ENCODE data around the gene SERINC1. TPM values are rescaled to one million over a fixed set of nuclear protein-coding genes. Genes with fewer than 3 reads are reported as not detected.

SERINC1 gene
- 45.7 and 48.7 TPM in 2 replicates for total RNA-seq (2014; rRNA removed; shearing (Covaris generic))

DNA sequence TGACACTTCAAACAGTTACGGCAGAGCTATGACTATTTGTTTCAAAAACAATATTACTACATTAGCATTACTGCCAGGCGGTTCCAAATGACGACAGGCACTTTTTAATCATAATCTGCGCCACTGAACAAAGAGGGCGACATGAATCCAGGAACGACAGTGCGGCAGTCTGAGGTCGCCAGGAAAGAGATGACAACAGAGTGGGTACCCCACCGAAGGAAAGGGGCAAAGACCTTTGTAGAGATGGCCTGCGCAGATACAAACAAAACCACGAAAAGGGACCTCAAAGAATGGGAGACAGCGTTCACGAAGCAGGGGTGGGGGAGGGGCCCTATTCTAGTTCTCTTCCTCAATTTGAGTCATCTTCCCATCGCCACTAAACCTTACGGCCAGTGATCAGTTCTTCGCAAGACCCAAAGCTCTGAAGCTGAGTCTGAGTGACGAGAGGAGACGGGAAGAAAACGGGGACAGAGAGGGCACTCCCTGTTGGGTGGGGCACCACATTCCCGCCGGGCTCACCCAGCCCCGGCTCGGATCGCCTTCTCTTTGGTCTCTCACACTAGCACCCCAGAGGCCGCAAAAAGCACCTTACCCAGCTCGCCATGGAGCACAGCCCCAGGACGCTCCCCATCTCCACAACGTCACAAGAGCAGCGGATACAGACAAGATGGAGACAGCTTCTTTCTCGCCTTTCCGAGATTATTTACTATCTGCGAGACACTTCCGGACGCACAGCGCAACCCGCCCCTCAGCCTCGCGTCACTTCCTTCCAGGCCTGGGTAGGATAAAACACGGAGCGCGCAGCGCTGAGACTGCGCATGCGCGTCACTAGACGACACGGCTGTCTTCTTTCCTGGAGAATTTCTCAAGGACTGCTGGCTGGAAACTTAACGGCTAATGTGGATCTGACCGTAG lies at the start of gene SERINC1:
TSS of gene SERINC1 (minus strand) at position 701 of the 915 bp plus-strand sequence. CDS start at position 631, 70 bp downstream.

DNA sequence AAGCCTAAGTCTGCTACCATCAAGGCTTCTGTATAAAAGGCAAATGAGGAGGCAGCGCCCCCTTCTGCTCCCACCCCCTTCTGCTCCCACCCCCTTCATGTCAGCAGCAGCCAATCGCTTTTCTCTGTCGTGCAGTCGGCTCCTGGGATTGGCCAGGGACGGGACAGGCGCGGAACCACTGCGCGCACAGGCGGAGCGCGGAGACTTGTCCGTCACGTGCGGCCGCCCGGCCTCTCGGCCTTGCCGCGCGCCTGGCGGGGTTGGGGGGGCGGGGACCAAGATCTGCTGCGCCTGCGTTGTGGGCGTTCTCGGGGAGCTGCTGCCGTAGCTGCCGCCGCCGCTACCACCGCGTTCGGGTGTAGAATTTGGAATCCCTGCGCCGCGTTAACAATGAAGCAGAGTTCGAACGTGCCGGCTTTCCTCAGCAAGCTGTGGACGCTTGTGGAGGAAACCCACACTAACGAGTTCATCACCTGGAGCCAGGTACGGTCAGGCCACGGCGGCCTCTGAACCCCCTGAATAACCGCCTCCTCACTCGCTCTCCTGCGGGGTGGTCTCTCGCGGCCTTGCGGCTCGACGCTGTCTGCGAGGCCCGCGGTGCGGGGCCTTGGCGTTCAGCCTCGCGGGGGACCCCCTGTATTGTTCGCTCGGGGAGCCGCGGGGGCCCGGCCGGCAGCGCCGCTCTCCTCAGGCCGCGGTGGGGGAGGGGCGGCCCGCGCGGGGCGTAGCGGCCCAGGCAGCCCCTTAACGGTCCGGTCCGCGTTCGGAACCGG lies 72.1 kb downstream of the SERINC1 start, which contains the start of gene HSF2:
TSS of gene HSF2 (plus strand) at position 305 of the 773 bp plus-strand sequence. CDS start at position 391, 86 bp downstream.

Small RNA genes within 50 kb of the gene (small RNA-seq; reads per million reads assigned to genes)
- not detected for gene Z99129.1

Other genes with a start within 250 kb of the SERINC1 start
- 14.0 and 15.2 TPM in 2 replicates for gene HSF2, start 72.2 kb downstream of the SERINC1 start, total RNA-seq (2014; rRNA removed; shearing (Covaris generic))
- 1.4 and 2.3 TPM in 2 replicates for gene PKIB, start 138.6 kb upstream of the SERINC1 start, total RNA-seq (2014; rRNA removed; shearing (Covaris generic))

All from A375 (cell line).